HFF-Myc (cell line): ENCODE measurements around the gene MARCHF11.
A peak's percentile ranks its signal among the peaks of the same experiment; 100 is the strongest.

Experiments
- DNase-seq: peaks from one replicate; pipeline ENCODE4 v3.0.0-alpha.2; 2011; ENCODE audit warnings: low read depth; ENCODE audit errors: extremely low read depth
- H3K4me3 ChIP-seq: replicated peaks from 2 replicates; pipeline ENCODE4 v1.5.1; 2011; ENCODE audit warnings: low read depth, mild to moderate bottlenecking, control low read depth, low read length
- TF ChIP-seq, protein P1 (sequence below): IDR thresholded peaks from 2 replicates; pipeline ENCODE4 v1.5.1; 2012; ENCODE audit warnings: mild to moderate bottlenecking, low read depth, low read length, control low read depth; ENCODE audit errors: missing control alignments

The MARCHF11 gene, protein sequence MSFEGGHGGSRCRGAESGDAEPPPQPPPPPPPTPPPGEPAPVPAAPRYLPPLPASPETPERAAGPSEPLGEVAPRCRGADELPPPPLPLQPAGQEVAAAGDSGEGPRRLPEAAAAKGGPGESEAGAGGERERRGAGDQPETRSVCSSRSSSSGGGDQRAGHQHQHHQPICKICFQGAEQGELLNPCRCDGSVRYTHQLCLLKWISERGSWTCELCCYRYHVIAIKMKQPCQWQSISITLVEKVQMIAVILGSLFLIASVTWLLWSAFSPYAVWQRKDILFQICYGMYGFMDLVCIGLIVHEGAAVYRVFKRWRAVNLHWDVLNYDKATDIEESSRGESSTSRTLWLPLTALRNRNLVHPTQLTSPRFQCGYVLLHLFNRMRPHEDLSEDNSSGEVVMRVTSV

DNA sequence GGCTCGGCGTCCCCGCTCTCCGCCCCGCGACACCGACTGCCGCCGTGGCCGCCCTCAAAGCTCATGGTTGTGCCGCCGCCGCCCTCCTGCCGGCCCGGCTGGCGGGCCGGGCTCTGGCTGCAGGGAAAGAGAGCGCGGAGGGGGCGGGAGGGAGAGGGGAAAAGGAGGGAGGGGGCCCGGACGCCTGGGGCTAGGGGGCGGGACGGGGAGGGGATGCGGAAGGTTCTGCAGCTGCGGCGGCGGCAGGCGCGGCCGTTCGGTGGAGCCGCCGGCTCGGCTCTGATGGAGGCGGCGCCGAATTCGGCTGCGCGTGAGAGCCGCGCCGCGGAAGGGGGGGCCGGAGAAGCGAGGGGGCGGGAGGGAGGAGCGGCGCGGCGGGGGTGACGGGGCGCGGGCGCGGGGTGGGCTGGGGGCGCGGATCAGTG lies at the start of gene MARCHF11:
TSS of gene MARCHF11 (minus strand) at position 281 of the 425 bp plus-strand sequence. CDS start at position 65, 216 bp downstream.
- no peak for DNase-seq
- no peak within 1 kb of the TSS for H3K4me3 ChIP-seq
- TF ChIP-seq, protein P1, sequence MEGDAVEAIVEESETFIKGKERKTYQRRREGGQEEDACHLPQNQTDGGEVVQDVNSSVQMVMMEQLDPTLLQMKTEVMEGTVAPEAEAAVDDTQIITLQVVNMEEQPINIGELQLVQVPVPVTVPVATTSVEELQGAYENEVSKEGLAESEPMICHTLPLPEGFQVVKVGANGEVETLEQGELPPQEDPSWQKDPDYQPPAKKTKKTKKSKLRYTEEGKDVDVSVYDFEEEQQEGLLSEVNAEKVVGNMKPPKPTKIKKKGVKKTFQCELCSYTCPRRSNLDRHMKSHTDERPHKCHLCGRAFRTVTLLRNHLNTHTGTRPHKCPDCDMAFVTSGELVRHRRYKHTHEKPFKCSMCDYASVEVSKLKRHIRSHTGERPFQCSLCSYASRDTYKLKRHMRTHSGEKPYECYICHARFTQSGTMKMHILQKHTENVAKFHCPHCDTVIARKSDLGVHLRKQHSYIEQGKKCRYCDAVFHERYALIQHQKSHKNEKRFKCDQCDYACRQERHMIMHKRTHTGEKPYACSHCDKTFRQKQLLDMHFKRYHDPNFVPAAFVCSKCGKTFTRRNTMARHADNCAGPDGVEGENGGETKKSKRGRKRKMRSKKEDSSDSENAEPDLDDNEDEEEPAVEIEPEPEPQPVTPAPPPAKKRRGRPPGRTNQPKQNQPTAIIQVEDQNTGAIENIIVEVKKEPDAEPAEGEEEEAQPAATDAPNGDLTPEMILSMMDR: no peak

DNA sequence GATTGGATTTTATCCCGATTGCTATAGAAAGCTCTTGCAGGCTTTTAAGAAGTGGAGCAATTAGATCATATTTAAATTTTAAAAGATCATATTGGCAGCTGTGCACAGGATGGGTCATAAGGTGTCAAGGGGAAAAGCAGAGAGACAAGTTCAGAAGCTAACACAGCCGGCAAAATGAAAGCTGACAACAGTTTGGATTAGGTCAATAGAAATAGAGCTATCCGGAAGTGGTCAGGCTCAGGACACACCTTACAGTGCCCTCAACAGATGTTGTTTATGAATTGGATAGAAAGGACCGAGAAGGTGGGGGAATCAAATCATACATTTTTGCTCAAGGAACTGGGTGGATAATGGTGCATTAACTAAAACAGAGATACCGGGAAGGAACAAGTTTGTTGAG lies 46.3 kb upstream of the MARCHF11 start:
- DNase-seq: no peak
- TF ChIP-seq, protein P1: no peak
- H3K4me3 ChIP-seq: no peak overlapping the region

DNA sequence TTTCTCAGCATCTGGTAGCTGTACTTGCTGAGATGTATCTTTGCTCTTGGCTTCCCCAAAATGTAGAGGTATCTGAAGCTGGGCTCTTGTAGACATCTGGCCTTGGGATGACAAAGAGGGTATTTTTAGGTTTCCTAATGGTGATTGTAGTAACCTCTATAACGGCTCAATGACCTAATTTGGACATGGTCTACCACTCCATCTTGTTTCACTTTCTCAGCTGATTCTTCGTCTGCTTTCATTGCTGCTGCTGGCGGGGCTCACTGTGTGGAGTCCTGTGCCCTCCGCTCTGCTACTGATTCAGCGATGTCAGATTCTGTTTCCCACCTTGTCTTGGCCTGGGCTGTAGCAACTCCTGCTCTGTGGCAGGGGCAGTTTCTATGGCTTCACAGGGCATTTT lies 12.7 kb upstream of the MARCHF11 start:
- TF ChIP-seq, protein P1: no peak
- no peak overlapping the region for H3K4me3 ChIP-seq
- DNase-seq: no peak

DNA sequence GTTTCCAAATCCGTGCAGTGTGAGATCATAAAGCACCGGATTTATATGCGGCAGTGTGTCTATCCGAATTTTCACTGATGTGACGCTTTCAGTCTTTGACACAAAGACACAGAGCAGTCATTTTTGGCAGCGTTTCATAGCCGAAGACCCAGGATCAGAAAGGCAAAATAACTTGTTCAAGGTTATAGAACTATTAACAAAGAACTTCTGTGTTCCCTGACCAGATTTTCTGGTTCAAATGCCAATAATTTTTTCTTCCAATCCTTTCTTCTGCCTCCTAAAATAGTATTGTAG lies 1.1 kb upstream of the MARCHF11 start:
- DNase-seq: no peak
- H3K4me3 ChIP-seq: no peak overlapping the region
- TF ChIP-seq, protein P1: no peak

DNA sequence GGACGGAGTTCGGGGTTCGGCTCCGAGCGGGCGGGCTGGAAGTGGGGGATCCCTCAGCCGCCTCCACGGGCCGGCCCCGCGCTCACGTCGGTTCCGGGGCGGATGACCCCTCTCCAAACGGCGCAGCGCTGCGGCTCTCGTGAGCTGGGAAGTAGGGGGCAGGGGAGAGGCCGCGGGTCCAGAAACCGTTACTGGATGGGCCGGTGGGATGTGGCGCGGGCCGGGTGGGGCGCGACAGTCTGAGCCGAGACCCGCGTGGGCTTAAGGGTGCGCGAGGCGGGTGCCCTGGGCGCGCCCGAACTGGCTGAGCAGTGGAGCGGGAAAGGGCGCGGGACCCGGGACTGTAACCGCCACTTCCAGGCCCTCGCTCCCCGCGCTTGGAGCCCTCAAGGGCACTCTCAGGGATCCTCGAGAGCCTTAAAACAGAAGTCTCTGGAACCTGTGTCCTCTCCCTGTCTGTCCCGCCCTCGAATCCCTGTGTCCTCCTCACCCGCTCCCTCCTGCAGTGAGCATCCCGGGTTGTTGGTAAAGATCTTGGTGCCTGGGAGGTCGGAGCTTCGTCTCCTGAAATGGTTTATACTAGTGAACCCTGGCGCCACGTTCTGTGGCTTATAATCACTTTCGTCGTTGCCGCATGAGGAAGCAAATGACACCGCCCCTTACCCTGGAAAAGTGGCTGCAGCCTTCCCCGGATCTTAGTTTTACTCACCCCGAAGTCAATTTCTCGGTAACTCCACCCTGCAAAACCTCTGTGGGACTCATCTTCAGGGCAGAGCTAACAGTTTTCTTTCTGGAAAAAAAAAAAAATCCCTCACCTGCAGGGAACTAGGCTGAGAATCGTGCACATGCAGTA lies 571 bp upstream of the MARCHF11 start:
- H3K4me3 ChIP-seq: no peak overlapping the region
- TF ChIP-seq, protein P1: no peak
- no peak for DNase-seq

DNA sequence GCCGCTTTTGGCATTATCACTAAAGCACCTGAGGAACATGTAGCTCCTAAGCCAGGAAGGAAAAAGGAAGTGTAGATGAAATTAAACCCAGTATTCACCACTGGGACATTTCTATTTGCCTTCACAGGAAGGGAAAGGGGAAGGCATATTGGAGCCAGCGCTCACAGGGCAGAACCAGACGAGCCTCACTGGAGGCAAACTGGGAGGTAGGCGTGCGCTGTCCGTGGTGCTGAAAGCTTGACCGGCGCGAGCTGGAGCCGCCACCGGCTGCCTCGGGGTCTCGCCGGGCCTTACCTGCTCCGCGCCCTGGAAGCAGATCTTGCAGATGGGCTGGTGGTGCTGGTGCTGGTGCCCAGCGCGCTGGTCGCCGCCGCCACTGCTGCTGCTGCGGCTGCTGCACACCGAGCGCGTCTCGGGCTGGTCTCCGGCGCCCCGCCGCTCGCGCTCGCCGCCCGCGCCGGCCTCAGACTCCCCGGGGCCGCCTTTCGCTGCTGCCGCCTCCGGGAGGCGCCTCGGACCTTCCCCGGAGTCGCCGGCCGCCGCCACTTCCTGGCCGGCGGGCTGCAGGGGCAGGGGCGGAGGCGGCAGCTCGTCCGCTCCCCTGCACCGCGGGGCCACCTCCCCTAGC lies 732 bp downstream of the MARCHF11 start:
- TF ChIP-seq, protein P1: no peak
- DNase-seq: peak; percentile 21
- H3K4me3 ChIP-seq: no peak overlapping the region
